ENCODE data around the gene DAGLA.

The DAGLA gene

DNA sequence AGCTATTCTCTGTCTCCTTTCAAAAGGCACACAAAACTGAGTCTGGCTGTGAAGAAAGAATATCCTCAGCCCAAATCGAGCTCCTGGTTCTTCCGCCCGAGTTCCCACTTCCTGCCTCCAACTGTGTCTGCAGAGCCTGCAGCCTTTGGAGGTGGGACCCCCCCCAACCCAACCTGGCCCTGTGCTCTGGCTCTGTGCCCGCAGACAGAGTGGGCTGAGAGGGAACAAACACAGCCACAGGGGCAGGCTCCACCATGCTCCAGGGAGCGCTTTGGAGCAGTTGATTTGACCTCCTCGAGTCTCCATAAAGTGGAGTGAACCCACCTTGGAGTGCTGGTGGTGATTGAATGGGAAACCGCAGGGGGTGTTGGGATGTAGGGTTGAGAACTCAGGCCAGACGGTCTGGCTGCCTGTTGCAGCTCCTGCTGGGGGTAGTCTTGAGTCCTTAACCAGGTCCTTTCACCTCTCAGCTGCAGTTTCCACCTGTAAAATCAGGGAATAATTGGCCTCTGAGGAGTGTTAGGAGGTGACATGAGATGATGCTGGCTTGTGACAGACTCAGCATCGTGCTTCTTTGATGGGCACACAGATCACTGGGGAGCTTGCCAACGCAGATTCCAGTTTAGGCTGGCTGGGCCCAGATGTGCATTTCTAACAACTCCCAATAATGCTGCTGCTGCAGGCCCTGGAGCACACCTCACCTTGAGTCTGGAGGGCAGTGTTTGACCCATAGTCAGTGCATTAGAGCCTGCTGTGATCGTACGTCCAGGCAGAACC, 11.4 kb downstream of the DAGLA start:
- no peak for DNase-seq

DNA sequence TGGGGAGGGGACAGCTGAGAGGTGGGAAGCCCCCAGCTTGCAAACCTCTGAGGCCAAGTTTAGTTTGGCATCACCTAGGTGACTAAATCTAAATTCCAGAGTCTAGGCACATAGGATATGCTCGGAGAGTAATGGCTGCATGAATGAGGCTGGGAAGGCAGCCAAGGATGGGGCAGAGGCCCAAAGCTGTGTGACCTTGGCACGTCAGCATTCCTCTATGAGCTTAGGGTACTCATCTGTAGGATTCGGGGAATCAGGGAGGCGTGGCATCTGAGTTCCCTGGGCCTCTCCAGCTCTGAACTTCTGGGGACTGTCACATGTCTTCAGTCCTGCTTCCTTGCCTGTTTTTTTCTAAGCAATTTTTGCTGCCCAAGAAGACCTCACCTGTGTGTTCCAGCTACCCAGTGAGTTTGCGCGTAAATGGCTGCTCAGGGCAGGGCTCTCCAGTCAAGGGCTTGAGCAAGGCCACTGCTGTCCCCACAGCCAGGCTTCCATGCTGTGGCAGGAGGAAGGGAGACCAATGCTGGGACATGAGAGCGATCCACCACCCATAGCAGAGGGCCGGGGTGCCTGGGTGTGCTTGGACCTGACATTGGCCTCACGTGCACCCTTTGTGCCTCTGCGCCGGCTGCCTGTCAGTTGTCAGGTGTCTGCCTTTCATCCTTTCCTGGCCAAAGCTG, 13.9 kb downstream of the DAGLA start:
- DNase-seq: no peak

DNA sequence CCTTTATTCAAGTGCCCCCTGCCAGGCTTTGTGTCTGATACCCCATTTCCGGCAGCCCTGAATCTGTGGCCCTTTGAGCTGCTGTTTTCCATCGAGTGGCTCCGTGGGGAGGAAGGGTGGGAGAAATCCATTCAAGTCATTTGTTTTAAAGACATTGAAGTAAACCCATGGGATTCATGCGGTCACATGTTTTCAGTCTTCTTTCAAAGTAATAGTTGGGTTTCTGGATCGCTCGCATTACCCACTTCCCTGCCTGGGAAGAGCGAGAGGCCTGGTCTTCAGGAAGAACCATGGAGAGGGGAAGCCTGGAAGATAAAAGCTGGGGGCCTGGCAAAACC, 14.4 kb downstream of the DAGLA start:
- no peak for DNase-seq

DNA sequence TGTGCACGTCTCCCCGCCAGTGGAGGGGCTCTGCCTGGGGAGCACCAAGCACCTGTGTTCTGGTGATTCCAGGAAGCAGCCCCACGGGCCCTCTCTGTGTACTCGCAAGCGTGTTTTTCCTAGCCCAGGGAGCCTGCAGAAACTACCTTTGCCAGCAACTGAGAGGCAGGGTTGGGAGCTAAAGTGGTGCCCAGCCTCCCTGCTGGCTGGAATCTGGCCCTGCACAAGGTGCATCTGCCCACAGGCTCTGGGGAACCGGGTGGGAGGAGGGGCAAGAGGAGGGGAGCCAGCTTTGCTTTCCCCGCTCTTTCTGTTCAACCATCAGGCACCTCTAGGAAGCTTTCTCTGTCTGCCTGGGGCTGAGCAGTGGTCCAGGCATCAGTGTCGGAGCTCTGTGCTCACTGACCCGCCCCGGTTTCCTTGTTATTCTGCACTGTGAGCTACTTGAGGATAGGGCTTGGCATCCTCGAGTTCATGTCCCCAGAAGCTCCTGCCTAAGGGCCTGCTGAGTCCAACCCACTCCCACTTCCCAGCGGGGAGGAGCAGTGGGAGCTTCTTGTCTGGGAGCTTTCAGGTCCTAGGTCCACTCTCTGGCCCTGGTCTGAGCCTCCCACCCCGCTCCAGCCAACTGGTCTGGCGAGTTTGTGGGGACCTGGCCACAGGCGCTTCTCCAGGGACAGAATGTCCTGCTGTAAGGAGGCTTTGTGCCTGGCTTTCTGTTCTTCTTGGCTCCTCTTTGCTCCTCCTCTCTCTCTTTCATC, 14.9 kb downstream of the DAGLA start:
- DNase-seq: no peak

DNA sequence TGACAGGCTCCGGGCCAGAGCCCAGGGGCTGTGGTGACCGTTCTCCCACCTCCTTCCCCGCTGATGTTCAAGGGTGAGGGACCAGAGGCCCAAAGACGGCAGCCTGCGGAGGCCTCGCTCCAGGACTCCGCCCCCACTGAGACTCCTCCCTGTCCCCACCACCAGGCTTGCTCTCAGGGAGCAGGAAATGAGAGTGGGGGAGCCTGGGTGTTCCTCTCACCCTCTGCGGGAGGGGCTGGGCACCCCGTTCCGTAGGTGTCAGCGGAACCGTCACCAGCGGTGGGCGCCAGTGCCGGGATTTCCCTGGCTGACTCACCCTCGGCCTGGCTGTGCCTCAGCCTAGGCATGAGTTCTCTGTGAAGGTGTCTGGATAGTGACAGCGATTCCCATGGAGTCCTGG, 15.7 kb downstream of the DAGLA start:
- DNase-seq: peak; percentile 94

DNA sequence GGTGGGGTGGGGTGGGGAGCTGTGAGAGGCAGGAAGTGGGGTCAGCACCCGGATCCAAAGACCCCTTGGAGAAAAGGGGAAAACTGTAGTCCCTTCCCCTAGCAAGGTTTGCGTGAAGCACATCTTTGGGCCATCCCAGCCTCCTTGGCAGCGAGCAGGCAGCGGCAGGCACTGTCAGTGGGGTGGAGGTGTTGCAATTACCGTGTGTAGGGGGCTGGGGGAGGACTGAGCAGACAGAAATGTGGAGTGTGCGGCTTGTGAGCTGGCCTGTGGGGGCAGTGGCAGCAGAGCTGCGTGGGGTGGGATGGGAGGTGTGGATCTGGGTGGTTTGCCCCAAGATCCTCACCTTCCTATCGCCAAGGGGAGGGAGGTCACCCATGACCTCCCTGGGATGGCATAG, 16.4 kb downstream of the DAGLA start:
- no peak for DNase-seq

DNA sequence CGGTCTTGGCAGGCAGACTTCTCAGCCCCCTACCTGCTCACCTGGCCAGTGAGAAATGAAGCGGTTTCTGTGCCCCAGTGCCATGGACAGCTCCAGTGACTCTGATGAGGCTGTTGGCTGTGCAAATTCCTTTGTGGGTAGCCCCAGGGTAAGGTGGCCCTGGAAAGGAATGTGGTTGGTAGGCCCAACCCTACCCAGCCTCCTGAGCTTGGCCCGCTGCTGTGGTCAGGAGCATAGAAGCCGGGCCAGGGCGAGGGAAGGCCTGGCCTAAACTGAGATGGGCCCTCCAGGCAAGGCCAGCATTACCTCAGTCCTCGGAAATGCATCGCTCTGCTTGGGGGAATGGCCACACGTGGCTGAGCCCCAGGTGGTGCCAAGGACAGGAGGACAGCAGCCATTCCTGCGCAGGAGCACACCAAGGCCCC, 16.9 kb downstream of the DAGLA start:
- DNase-seq: no peak

DNA sequence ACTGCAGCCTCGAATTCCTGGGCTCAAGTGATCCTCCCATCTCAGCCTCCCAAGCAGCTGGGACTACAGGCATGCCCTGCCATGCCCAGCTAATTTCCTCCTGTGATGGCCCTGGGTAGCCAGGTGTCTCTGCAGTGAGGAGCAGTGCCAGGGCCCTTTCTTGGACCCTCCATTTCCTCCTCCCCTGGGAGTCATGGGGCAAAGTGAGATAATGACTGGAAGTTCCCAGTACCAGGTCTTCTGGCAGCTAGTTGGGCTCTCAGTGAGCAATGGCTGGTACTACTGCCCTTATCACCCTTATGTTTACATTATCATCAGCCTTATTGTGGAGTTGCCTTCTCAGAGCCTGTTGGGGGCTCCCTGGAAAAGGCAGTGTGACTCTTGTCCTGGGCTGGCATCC, 17.6 kb downstream of the DAGLA start:
- no peak for DNase-seq

DNA sequence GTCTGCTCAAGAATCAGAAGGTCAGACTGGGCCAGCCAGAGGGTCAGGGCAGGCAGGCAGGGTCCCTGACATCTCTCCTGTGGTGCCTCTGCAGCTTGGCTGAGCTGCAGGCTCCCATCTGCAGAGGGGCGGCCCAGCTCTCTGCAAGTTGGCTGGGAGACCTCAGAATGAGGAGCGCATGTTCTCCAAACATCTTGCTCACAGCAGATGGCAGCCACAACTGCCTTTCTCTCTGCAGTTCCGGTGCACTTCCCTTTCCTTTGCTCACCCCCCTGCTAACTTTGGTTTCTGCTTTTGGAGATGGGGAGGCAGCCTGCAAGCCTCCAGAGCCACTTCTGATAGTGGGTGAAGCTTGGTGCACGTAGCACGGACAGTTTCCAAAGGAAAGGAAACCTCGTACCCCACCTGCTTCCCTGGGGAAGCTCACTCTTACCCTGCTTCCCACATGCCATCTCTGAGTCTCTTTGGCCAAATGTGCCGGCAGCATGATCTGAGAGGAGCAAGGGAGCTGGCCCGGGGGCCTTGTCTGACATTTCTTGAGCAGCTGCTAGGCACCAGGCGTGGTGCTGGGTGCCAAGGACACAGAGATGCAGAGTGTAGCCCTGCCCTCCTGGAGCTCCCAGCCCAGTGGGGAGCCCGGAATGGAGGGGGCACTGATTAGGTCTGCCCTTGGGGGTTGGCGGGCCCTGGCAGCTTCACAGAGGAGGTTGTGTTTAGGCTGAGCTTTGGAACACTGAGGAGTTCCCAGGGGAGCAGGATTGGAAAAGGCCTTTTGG, 18.2 kb downstream of the DAGLA start:
- no peak for DNase-seq

DNA sequence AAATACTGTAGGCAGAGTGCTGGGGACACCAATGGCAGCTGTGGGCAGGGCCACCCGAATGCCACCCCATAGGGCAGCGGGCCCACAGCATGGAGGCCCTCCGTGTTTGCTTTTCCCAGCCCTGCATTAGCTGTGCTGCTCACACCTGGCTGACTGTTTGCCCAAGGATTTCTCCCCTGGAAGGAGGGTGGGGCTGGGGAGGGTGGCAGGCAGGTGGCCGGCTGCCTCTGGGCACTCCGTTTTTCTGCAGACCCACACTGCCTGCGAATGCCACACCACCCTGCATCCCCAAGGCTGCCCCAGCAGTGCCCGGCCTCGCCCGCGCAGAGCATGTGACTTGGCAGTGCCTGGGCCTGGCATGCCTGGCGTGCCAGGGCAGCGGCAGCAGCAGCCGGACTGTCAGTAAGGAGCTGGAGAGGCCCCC, 19.6 kb downstream of the DAGLA start:
- DNase-seq: no peak

DNA sequence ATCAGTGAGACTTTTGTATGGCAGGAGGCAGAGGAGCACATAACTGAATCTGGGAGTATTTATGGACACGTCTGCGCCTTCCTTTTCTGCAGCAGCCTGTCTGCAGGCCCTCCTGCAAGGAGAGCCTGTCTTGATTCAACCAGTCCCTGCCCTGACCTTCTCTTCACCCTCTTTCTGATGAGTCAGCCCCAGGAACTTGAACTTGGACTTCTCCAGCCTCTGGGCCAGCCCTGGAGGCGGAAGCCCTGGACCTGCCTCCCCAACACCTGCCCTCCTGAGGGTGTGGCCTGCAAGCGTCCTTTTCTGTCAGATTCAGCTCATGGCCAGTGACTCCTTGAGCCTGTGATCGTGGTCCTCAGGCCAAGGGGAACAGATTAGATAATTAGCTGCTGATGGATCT, 20.0 kb downstream of the DAGLA start:
- no peak for DNase-seq

DNA sequence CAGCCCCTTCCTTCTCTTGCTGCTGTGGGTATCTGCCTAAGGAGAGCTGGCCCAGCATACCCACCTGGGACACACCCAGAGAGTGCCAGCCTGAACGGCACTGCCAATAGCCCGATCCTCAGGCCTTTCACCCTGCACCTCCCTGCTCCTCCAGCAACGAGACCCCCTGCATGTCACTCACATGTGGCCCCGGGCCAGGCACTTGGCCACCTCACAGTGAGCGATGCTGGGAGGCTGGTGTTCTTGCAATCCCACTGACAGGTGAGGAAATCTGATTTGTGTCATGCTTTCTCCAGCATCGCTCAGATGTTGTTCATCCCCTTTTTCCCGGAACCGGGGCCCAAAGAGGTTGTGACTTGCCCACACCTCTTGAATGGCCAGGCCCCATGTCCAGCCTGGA, 20.5 kb downstream of the DAGLA start:
- no peak for DNase-seq

DNA sequence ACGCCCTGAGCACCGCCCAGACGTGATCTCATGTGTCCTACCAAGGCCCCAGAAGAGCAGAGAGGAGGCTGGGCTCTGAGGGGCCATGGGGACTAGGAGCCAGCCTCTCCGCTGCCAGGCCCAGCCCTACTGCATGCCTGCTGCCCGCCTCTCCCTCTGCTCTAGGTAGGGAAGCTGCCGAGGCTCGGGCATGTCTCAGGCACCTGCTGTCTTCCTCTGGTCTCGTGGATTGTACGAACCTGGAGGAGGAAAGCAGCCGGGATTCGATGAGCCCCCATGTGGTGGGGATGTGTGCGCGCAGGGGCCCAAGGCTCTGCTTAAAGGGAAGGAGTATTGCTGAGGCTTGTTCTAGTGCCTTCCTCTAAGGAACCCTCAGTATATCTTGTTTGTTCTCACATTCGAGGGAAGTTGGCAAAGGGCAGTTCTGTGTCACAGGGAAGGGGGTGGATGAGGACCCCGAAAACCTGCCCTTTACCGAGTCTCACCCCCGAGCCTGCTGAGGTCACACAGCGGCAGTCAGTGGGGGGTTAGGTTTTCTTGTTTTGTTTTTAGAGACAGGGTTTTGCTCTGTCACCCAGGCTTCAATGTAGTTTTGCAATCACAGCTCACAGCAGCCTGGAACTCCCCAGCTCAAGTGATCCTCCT, 21.2 kb downstream of the DAGLA start:
- DNase-seq: no peak

DNA sequence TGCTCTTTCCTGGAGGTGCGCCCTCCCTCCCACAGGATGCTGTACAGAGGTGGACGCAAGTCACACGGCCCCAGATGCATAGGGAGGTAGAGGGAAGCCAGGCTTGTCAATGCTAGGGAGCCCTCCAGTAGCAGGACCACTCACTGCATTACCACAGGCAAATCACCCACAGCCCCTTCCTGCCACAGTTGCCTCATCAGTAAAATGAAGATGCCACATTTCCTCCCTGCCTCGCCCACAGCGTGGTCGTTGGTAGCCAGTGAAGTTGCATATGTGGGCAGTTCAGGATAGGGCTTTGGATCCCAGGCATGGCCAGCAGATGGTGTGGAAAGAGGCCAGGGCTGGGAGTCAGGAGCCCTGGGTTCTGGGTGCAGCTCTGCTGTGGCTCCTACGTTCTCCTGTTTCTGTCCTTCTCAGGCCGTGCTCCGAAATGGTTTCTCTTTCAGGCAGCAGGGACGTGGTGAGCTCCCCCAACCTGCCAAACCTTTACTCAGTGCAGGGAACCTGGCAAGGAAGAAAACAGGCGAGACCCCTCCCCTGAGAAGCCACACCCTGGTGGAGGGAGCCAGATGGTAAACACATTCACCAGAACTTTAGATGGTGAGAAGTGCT, 22.6 kb downstream of the DAGLA start:
- DNase-seq: no peak

DNA sequence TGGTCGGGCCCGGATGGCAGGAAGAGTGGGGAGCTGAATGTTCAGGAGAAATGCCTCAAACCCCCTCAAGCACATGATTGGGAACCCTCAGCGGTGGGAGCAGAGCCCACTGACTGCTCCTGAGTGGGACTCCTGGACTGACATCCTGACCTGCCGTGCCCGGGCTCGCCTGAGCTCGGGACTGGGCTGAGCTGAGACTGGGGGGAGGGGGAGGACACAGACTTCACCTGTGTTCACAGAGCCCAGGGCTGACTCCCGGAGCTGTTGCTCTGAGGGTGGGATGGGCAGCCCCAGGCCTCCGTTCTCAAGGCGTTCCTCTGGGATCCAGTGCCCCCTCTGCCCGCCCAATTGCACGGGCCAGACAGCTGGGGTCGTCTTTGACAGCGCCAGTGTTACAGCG, 24.6 kb downstream of the DAGLA start:
- no peak for DNase-seq

DNA sequence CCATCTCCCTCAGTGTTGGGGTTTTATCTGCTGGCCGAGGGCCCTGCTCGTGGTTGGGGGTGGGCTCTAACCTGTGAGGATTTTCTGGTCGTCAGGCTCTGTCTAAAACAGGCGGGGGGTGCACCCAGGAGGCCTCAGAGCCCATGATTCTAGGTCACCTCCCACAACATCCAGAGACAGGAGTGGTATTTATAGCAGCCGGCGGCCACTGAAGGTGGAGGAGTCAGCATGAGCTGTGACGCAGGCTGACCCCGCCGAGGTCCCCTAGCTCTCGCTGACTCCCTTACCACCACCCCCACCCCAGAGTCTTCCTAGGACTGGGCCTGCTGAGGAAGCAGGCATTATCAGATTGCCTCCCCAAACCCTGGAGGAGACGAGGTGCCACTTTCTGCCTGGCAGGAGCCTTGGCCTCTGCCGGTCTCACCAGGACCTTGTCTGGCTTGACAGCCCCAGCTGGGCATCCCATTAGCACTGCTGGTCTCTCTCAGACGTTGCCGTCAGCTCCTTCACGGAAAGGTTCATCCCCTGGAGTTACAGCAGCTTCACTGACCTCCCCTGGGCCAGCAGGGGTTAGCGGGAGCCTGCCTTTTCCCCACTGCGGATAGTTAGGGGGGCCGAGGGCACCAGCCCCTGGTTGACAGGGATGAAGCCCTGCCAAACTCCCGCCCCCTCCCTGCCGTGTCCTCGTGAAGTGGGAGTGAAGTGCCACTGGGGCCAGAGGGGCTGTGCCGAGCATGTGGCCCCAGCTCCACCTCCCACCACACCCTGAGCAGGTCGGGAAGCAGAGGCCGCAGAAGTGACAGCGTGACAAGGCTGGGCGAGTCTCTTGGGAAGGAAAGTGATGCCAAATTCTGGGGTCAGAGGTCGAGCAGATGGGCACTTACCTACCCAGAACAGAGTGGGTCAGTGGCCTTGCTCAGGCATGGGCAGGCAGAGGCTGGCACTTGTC, 26.5 kb downstream of the DAGLA start:
- no peak for DNase-seq

DNA sequence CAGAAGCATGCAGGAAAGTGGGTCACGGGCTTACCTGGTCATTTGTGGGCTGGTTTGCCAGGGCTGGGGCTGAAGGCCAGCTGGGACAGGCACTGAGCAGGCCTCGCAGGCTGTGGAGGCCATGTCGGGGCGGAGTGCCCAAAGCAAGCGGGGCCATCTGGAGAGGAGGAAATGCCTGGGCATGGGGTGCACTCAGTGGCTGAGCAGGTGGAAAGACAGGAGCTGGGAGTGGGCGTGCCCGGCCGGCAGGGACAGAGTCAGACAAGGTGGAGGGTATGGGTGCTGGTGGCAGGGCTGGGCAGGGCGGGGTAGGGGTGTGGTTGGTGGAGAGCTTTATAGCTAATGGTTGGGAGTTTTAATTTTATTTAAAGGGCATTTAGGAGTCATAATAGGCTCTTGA, 27.4 kb downstream of the DAGLA start:
- no peak for DNase-seq

DNA sequence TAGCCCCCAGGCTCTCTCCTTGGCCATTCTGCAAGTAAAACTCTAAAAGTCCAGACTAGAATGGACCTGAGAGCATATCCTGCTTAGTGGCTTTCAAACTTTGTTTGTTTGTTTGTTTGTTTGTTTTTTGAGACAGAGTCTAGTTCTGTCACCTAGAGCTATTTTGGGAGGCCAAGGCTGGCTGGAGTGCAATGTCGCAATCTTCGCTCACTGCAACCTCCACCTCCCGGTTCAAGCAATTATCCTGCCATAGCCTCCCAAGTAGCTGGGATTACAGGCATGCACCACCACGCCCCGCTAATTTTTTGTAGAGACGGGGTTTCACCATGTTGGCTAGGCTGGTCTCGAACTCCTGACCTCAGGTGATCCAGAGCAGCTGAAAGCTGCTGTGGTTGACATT, 28.9 kb downstream of the DAGLA start:
- no peak for DNase-seq

DNA sequence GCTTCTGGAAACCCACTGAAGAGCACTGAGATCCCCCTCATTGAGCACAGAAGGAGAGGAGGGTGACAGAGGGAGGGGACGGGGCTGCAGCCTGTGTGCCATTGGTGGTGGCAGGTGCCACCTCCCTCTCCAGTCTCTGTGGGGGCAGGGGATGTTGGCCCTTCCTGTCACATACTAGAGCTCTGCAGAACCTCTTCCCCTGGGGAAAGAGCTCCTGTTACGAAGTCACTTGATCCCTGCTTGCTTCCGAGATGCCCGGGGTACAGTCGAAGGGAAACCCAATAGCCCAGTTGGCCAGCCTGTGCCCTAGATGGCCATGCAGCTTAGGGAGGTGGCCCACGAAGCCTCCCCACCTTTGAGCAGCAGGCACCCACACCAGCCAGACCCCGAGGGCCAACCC, 29.4 kb downstream of the DAGLA start:
- no peak for DNase-seq

DNA sequence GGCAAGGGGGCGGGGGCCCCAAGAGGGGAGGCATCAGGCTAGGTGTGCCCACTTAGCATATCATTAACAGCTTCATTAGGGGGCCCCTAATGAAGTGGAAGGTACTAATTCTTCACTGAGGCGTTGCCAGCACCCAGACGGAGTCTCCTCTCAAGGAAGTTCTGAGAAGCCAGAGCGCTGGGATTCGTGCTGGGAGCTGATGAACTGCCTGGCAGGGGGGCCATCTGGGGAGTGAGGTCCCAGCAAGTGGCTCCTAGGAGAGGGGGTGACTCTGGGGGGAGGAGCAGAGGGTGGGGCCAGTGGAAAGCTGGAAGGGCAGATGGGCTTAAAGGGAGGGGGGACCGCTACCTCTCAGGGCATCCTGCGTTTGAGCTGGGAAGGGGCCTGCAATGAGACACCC, 29.8 kb downstream of the DAGLA start:
- no peak for DNase-seq

DNA sequence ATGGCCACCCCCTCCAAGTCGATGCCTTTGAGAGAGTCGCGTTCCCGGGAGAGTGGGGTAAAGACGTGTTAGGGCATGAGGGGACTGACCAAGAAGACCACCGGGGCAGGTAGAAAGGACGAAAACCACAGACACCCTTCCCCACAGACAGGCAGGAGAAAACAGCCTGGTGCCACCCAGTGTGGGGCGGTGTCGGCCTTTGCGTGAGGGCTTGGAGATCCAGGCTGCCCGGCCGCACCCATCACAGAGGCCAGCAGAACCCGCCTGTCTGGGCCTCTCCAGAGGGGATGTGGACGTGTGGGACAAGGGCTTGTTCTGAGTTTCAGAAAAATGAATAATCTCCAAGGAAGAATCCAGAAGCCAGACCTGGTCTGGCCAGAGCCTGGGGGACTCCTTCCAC, 30.8 kb downstream of the DAGLA start:
- DNase-seq: no peak

All from stimulated activated naive CD4-positive, alpha-beta T cell treated with Interleukin-2 at 50 U/mL for 16 hours (primary cell).